HUES6 (cell line): ENCODE results near the gene MON1A.
A peak's percentile ranks its signal among the peaks of the same experiment; 100 is the strongest.

Experiments
- H3K27ac ChIP-seq: 2 replicates; pipeline ENCODE4 v1.7.0; 2013; ENCODE audit warnings: low read depth, mild to moderate bottlenecking, low read length, inconsistent platforms
- H3K27me3 ChIP-seq: 2 replicates; pipeline ENCODE4 v1.6.1; 2013; ENCODE audit warnings: low read length; ENCODE audit not compliant: control insufficient read depth, insufficient read depth
- H3K36me3 ChIP-seq: 2 replicates; pipeline ENCODE4 v1.6.1; 2013; ENCODE audit warnings: low read length; ENCODE audit not compliant: control insufficient read depth, insufficient read depth
- H3K4me1 ChIP-seq: 2 replicates; pipeline ENCODE4 v1.6.1; 2013; ENCODE audit warnings: low read length; ENCODE audit not compliant: control insufficient read depth, insufficient read depth
- H3K4me3 ChIP-seq: 2 replicates; pipeline ENCODE4 v1.5.1; 2013; ENCODE audit warnings: low read depth, low read length
- H3K9ac ChIP-seq: one replicate; pipeline ENCODE4 v1.6.1; 2013; ENCODE audit warnings: mild to moderate bottlenecking, low read length
- H3K9me3 ChIP-seq: 2 replicates; pipeline ENCODE4 v1.6.1; 2013; ENCODE audit warnings: low read depth, low read length; ENCODE audit not compliant: control insufficient read depth, insufficient read depth

Gene MON1A

GRCh38 chr3:49903451-49904424 lies 25.9 kb downstream of the MON1A start, which contains the start of gene MST1R:
TSS of gene MST1R (minus strand) at chr3:49903873. CDS start at chr3:49903609, 264 bp downstream.
- peaks cover 30% of the 10 kb centered on the region for H3K4me1 ChIP-seq
- H3K9ac ChIP-seq: peak within 1 kb of the TSS; percentile 59
- H3K9me3 ChIP-seq: no peaks in the 10 kb centered on the region
- peak within 1 kb of the TSS; percentile 42 for H3K4me3 ChIP-seq
- peaks cover 3% of the 10 kb centered on the region for H3K27me3 ChIP-seq
- H3K36me3 ChIP-seq: no peaks in the 10 kb centered on the region
- no peak within 1 kb of the TSS for H3K27ac ChIP-seq

GRCh38 chr3:49902511-49903345 lies 26.9 kb downstream of the MON1A start:
- Histone ChIP-seq H3K27ac (no peak overlapping the region), H3K27me3 (no peaks in the 10 kb centered on the region), H3K9ac (no peak overlapping the region), H3K4me3 (no peak overlapping the region), H3K9me3 (no peaks in the 10 kb centered on the region), H3K4me1 (peaks cover 20% of the 10 kb centered on the region), H3K36me3 (no peaks in the 10 kb centered on the region)

GRCh38 chr3:49901366-49902339 lies 28.0 kb downstream of the MON1A start:
- no peak overlapping the region for H3K27ac ChIP-seq

GRCh38 chr3:49900491-49901153 lies 29.0 kb downstream of the MON1A start:
- no peak overlapping the region for H3K9ac ChIP-seq
- no peaks in the 10 kb centered on the region for H3K36me3 ChIP-seq
- no peak overlapping the region for H3K4me3 ChIP-seq
- no peak overlapping the region for H3K27ac ChIP-seq
- H3K27me3 ChIP-seq: no peaks in the 10 kb centered on the region
- H3K4me1 ChIP-seq: peaks cover 9% of the 10 kb centered on the region
- H3K9me3 ChIP-seq: no peaks in the 10 kb centered on the region

More at GRCh38 chr3:49901366-49902339, 28.0 kb downstream of the MON1A start:
- H3K9me3 ChIP-seq: no peaks in the 10 kb centered on the region
- H3K4me1 ChIP-seq: peaks cover 19% of the 10 kb centered on the region
- H3K27me3 ChIP-seq: no peaks in the 10 kb centered on the region
- H3K9ac ChIP-seq: no peak overlapping the region
- H3K4me3 ChIP-seq: no peak overlapping the region
- H3K36me3 ChIP-seq: no peaks in the 10 kb centered on the region

GRCh38 chr3:49899815-49900214 lies 29.8 kb downstream of the MON1A start:
- H3K9me3 ChIP-seq: no peaks in the 10 kb centered on the region
- H3K27ac ChIP-seq: no peak overlapping the region
- peaks cover 9% of the 10 kb centered on the region for H3K4me1 ChIP-seq
- H3K27me3 ChIP-seq: no peaks in the 10 kb centered on the region
- no peak overlapping the region for H3K4me3 ChIP-seq
- H3K36me3 ChIP-seq: no peaks in the 10 kb centered on the region
- no peak overlapping the region for H3K9ac ChIP-seq

- Histone ChIP-seq H3K9me3 (no peaks in the 10 kb centered on the region), H3K9ac (no peak overlapping the region), H3K4me1 (peaks cover 7% of the 10 kb centered on the region), H3K36me3 (no peaks in the 10 kb centered on the region), H3K4me3 (no peak overlapping the region), H3K27me3 (no peaks in the 10 kb centered on the region), H3K27ac (no peak overlapping the region)
Observed at GRCh38 chr3:49898991-49899390, 30.6 kb downstream of the MON1A start.

GRCh38 chr3:49896345-49896744 lies 33.3 kb downstream of the MON1A start:
- Histone ChIP-seq H3K4me3 (no peak overlapping the region), H3K9me3 (no peaks in the 10 kb centered on the region), H3K36me3 (no peaks in the 10 kb centered on the region), H3K9ac (no peak overlapping the region), H3K27ac (no peak overlapping the region), H3K4me1 (no peaks in the 10 kb centered on the region; the same call in 1 of the 2 replicates), H3K27me3 (no peaks in the 10 kb centered on the region)

- Histone ChIP-seq H3K4me3 (no peak overlapping the region), H3K9me3 (no peaks in the 10 kb centered on the region), H3K4me1 (no peaks in the 10 kb centered on the region; the same call in 1 of the 2 replicates), H3K27ac (no peak overlapping the region), H3K9ac (no peak overlapping the region), H3K27me3 (no peaks in the 10 kb centered on the region), H3K36me3 (no peaks in the 10 kb centered on the region)
Observed at GRCh38 chr3:49895791-49896190, 33.8 kb downstream of the MON1A start.

GRCh38 chr3:49889296-49889695 lies 40.3 kb downstream of the MON1A start:
- Histone ChIP-seq H3K27me3 (no peaks in the 10 kb centered on the region), H3K27ac (no peak overlapping the region), H3K36me3 (no peaks in the 10 kb centered on the region), H3K9me3 (no peaks in the 10 kb centered on the region), H3K4me3 (no peak overlapping the region), H3K9ac (no peak overlapping the region), H3K4me1 (no peaks in the 10 kb centered on the region)

- Histone ChIP-seq H3K27me3 (no peaks in the 10 kb centered on the region), H3K4me3 (no peak overlapping the region), H3K4me1 (peaks cover 6% of the 10 kb centered on the region), H3K27ac (no peak overlapping the region), H3K36me3 (no peaks in the 10 kb centered on the region), H3K9me3 (no peaks in the 10 kb centered on the region), H3K9ac (no peak overlapping the region)
Observed at GRCh38 chr3:49886922-49887265, 42.7 kb downstream of the MON1A start.
